Peyer's patch (tissue), 4 donors: ENCODE measurements around the gene FAM131A.

Experiments used
- CTCF ChIP-seq, 6 experiments: fragments of 450-650 bp in 4 of 6; fragments of 200-600 bp in 2 of 6; sonication (generic) in 1 of 6; IDR thresholded peaks; one replicate each; pipeline ENCODE4 v1.5.1; 2017 to 2019; ENCODE audit warnings: antibody characterized with exemption in 6 of 6, mild to moderate bottlenecking in 3 of 6, moderate library complexity in 1 of 6
- POLR2A ChIP-seq, 2 donors: fragments of 450-650 bp; IDR thresholded peaks; one replicate each; pipeline ENCODE4 v1.5.1; 2017; ENCODE audit warnings: antibody characterized with exemption in 2 of 2, mild to moderate bottlenecking in 2 of 2, moderate library complexity in 2 of 2

GRCh38 chr3:184362668-184363546, 25.5 kb downstream of the FAM131A start:
- TF ChIP-seq CTCF (IDR thresholded peaks at IDR 0.05) (peak; percentile 25 to 58 (median 50)), POLR2A (IDR thresholded peaks at IDR 0.05) (peak; percentile 60 to 83)
